GM12872 (cell line): ENCODE results near the gene PARD3.

Source experiments
- TF ChIP-seq, protein P1 (sequence below): IDR thresholded peaks from 3 replicates; pipeline ENCODE4 v1.5.1; 2011; ENCODE audit warnings: low read depth, mild to moderate bottlenecking, low read length, moderate library complexity; ENCODE audit not compliant: insufficient read depth

The PARD3 gene

DNA sequence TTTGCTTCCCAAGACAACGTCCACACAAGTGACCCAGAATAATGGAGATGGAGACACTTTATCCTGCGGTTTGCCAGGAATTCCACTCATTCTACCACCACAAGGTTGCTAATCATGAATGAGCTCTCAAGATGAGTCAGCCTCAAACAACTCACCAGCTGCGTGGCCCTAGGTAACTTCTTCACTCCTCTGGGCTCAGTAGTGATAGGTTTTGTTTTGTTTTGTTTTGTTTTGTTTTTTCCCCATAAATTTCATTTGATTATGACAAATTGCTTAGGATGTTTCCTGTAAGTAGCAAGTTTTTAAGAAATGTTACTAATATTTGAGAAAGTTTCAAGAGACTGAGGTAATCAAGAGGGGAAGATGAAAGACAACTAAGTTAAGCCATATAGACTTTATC is 286.8 kb downstream of the PARD3 start:
- TF ChIP-seq, protein P1, sequence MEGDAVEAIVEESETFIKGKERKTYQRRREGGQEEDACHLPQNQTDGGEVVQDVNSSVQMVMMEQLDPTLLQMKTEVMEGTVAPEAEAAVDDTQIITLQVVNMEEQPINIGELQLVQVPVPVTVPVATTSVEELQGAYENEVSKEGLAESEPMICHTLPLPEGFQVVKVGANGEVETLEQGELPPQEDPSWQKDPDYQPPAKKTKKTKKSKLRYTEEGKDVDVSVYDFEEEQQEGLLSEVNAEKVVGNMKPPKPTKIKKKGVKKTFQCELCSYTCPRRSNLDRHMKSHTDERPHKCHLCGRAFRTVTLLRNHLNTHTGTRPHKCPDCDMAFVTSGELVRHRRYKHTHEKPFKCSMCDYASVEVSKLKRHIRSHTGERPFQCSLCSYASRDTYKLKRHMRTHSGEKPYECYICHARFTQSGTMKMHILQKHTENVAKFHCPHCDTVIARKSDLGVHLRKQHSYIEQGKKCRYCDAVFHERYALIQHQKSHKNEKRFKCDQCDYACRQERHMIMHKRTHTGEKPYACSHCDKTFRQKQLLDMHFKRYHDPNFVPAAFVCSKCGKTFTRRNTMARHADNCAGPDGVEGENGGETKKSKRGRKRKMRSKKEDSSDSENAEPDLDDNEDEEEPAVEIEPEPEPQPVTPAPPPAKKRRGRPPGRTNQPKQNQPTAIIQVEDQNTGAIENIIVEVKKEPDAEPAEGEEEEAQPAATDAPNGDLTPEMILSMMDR = no peak

DNA sequence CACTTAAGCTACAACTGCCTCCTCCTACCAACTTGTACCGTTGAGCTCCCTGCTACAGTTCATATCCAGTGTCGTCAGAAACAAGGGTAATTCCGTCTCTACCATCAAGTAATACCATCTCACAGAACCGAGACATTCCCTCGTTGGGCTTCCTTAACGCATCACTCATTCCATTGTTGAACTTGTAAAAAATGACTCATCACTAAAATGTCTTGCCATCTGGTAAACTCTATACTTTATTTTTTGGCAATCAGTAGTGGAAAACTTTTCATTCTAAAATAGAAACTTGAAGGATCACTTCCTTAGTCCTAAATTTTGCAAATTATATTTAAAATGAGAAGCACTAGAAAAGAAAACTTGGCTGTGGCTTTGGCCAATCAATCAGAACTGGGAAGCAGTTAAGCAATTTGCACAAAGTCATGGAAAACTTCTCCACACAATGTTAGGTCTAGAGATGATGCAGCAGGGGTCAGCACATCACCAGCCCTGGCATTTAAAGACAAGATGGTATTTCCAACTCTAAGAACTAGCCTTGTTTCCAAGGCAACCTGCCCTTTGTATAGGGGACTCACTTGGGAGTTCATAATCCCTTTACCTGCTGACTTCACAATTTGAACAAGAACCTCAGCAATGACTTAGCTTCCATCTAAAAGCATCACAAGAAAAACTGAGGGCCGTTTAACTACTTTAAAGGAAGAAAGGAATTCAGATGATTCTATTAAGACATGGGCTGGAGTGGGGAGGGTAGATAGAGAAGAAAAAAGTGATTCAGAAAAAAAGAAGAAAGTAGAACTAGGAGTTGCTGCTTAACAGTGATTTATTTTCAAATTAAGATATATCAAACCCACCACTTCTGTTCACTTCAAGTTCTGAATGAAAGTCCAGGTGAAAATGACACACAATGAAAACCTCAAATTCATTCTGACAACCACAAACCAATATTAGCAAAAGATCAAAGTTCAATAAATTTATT is 288.1 kb downstream of the PARD3 start:
- TF ChIP-seq, protein P1 = 0 out of 3 replicates have a peak, but pooled peaks have one; percentile 29

DNA sequence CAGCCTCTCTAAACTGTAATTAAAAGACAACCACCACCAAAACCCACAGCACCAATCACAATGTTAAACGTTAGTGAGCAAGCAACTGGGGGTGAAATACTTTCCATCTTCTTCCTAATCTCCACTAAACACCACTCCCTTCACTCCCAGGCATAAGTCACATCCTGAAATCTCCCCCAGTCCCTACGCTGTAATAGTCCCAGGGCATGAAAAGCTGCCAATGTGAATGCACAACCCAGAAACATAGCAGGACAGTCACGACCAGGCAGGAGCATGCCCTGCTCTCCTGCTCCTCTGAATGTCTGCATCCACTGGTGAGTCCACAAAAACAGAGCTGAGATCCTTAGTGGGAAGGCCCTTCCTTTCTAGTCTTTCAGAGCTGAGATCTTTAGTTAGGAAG is 288.9 kb downstream of the PARD3 start:
- TF ChIP-seq, protein P1 = no peak

DNA sequence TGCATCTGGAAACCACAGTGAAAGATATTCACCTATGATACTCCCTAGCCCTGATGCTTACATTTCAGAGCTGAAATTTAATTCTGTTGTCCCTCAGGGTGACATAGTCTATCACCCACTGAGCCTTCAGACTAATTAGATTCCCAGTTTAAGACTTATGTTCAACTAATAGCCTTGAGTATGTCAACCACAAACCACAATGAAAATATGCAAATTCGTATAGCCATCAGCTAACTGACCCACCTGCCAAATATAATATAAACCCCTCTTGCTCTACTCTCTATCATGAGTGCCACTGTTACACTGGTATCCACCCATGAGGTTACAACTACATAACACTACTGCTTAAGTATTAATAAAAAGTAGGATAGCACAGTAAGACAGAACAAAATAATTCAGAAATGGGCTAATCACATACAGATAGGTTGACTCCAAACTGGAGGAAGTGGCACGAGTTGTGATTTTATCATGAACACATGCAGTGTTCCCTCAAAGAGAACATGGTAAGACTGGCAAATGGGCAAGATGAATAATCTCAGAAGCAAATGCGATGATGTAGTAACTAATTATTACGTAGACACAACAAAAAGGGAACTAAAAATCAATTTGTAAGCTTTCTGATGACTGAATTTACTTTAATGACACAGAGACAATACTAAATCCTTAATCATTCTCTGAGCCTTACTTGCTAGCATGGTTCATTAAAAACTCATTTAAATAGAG is 290.6 kb downstream of the PARD3 start:
- TF ChIP-seq, protein P1 = no peak

DNA sequence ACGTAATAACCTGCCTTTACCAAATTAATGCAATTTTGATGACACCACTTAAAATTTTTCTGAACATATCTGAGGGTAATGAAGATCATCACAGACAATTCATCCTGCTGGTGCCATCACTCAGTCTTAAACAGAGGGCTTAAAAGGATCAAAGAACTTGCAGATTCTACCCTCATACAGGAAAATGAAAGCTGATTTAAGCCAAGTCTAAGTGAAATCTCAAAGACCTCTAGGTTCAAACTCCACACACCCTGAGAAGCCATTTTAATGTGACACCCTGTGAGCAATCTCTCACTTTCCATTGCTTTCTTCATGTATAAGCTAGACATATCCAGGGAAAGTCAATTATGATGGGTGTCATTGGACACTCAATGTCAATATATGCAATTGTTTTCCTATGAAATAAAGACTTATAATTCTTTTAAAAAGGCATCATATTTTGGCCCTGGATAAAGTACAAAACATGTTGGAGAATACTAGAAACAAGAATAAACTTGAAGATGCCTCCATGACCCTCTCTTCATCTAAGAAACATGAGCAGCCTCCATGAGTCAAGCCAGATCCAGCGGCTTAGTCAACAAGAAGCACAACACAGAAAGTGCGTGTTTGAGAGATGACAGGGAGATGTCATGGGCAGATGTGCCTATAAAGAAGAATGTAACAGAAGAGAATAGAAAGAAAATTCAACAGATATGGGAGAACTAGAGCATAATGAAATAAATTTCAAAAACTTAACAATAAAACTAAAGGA is 291.9 kb downstream of the PARD3 start:
- TF ChIP-seq, protein P1 = no peak

DNA sequence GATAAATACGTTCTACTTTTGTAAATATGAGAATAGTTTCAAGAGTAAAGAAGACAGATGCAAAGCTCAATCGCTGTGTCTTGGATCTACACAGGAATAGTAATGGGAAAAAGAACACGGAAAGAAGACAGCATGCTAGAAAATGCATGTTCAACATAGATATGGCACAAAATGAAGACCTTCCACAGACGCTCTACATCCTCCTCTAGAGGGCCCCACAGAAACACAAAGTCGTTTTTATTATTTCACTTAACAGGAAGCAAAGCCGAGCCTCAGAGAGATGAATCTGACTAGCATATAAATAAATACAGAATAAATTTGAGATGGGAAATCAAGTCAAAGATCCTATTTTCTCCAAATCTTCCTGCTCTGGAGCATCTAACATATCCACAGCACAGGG is 292.6 kb downstream of the PARD3 start:
- TF ChIP-seq, protein P1 = peak; percentile 72

DNA sequence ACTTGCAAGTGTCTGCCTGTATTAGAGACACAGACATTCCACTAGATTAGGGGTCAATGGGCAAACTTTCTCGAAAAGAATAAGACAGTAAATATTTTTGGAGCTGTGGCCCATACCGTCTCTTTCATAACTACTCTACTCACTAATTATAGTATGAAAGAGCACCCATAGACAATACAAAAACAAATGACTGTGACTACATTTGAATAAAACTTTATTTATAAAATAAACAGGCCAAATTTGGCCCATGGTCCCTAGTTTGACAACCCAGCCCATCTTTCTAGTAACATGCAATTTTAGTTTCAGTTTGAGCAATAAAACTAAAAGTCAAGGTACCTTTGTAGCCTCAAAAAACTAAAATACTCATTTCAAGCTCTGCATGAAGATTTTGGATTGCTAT is 294.6 kb downstream of the PARD3 start:
- TF ChIP-seq, protein P1 = no peak
